Adipocyte (in vitro differentiated cells): ENCODE data around the gene SEMA5A.
"Not testable (repeated sequence)": the region's sequence is repeated elsewhere in the genome, so short reads cannot be mapped to it uniquely, and the experiment has no call there.

Source experiments
- DNase-seq: peaks from one replicate; pipeline ENCODE4 v3.0.0-alpha.2; 2015; ENCODE audit warnings: low read depth
- H3K27me3 ChIP-seq: replicated peaks from 2 replicates; pipeline ENCODE4 v1.7.0; 2013; ENCODE audit warnings: mild to moderate bottlenecking, low read length, moderate library complexity; ENCODE audit not compliant: control insufficient read depth, insufficient read depth
- H3K36me3 ChIP-seq: 2 replicates; pipeline ENCODE4 v1.7.0; 2013; ENCODE audit warnings: low read length, mild to moderate bottlenecking, moderate library complexity; ENCODE audit not compliant: control insufficient read depth, insufficient read depth, severe bottlenecking
- H3K4me1 ChIP-seq: 2 replicates; pipeline ENCODE4 v1.7.0; 2013; ENCODE audit warnings: mild to moderate bottlenecking, low read length, moderate library complexity; ENCODE audit not compliant: control insufficient read depth, insufficient read depth
- H3K4me3 ChIP-seq: 2 replicates; pipeline ENCODE4 v1.7.0; 2013; ENCODE audit warnings: mild to moderate bottlenecking, low read length, moderate library complexity
- H3K9ac ChIP-seq: 2 replicates; pipeline ENCODE4 v1.7.0; 2013; ENCODE audit warnings: mild to moderate bottlenecking, low read length, moderate library complexity
- H3K9me3 ChIP-seq: 2 replicates; pipeline ENCODE4 v1.7.0; 2013; ENCODE audit warnings: mild to moderate bottlenecking, low read length, moderate library complexity; ENCODE audit not compliant: control insufficient read depth

Gene SEMA5A

DNA sequence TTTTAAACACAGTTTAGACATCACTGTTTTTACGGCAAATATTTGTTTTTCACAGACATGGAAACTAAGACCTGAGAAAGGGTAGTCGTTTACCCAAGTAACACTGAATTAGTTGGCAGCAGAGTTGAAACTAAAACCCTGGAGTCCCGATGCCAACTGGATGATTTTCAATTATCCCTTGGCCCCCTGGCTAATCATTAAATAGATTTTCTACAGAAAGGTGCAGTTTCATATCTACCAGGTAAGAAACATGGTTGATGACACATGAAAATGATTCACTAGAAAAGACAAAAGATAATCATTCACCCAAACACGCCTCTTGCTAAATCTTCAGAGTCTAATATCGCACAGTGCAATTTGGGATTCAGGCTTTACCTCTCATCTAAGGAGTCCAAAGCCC lies 136.9 kb downstream of the SEMA5A start:
- no peaks in the 10 kb centered on the region for H3K9me3 ChIP-seq
- H3K4me1 ChIP-seq = peaks cover 5% of the 10 kb centered on the region
- H3K36me3 ChIP-seq = no peaks in the 10 kb centered on the region
- no peaks in the 10 kb centered on the region for H3K27me3 ChIP-seq
- H3K4me3 ChIP-seq = no peak overlapping the region
- DNase-seq = no peak
- no peak overlapping the region for H3K9ac ChIP-seq

DNA sequence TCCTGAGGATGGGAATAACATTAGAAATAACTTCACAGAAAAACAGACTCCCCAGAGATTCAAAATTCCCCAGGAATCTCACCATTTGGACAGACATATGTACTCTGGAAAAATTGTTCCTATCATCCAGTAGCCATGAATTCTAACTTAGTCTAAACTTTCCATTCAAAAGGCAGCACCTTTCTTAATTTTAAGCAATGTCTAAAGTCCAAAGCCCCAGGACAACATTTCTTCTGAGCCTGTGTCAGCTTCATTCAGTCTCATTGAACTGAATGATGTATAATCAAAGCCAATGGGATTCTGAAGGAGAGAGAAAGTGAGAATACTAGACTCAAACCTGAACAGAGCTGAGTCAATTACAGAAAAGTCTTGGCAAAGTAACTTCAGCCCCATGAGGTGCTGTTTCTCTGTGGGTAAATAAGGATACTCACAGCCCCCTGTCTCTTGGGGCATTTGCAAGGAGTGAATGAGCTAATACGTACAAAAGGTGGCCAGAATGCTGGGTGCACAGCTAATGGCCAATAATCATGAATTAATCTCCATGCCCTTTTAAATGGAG lies 140.6 kb downstream of the SEMA5A start:
- Histone ChIP-seq H3K9ac (no peak overlapping the region), H3K27me3 (no peaks in the 10 kb centered on the region), H3K4me1 (peaks cover 12% of the 10 kb centered on the region), H3K36me3 (no peaks in the 10 kb centered on the region), H3K9me3 (no peaks in the 10 kb centered on the region), H3K4me3 (no peak overlapping the region)
- no peak for DNase-seq

DNA sequence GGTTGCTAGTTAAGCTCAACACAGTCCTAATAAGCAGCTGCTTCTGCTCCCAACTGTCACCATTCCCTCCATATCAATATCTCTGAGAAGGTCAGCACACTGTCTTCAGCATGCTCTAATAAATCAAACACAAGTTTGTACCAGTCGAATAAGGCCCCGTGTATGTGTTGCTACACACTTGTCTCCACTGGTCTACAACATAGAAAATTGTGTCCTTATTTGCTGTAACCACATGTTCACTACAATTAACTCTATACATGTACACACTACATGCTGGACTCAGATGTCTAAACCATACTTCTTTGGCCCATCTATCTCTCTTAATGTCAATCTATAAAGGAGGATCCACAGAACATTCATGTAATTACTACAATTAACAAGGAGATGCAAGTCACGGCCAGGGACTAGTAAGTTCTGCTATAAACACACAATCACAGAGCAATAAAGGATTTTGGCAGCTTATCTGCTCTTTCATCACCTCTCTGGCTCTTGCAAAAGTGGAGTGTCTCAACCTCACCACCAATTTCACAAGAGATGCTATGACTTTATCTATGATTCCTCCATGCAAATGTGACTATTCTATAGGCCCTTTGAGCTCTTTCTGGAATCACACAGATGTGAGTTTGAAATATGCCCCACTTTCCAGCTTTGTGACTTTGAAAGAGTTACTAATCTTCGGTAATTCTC lies 143.9 kb downstream of the SEMA5A start:
- H3K4me3 ChIP-seq = no peak overlapping the region
- no peak overlapping the region for H3K9ac ChIP-seq
- DNase-seq = peak; percentile 62

DNA sequence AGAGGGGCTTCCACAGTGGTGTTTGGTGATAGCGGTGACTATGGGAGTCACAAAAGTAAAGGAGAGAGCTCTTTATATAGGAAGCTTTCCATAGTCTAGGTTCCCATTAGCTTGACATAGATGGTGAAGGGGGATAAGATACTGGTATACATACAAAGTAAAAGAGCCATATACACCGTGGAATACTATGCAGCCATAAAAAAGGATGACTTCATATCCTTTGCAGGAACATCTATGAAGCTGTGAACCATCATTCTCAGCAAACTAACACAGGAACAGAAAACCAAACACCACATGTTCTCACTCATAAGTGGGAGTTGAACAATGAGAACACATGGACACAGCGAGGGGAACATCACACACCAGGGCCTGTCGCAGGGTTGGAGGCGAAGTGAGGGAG lies 146.1 kb downstream of the SEMA5A start:
- DNase-seq, H3K4me3 ChIP-seq, H3K36me3 ChIP-seq, H3K9ac ChIP-seq, H3K9me3 ChIP-seq, H3K27me3 ChIP-seq: not testable (repeated sequence)
- peaks cover 15% of the 10 kb centered on the region for H3K4me1 ChIP-seq

More for the DNA sequence above, 143.9 kb downstream of the SEMA5A start:
- H3K4me1 ChIP-seq = peaks cover 17% of the 10 kb centered on the region
- no peaks in the 10 kb centered on the region for H3K36me3 ChIP-seq
- H3K9me3 ChIP-seq = no peaks in the 10 kb centered on the region
- no peaks in the 10 kb centered on the region for H3K27me3 ChIP-seq

DNA sequence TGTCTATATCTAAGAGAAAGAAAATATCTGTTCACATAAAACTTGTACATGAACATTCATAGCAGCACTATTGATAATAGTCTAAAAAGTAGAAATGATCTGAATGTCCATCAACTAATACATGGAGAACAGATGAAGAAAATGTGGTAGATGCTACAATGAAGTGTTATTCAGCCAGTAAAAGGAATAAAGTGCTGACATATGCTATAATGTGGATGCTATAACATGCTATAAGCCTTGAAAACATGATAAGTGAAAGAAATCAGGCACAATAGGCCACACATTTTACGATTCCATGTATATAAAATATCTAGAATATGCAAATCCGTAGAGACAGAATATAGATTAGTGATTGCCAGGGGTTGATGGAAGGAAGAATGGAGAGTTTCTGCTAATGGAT lies 146.8 kb downstream of the SEMA5A start:
- Histone ChIP-seq H3K27me3 (no peaks in the 10 kb centered on the region), H3K9ac (no peak overlapping the region), H3K9me3 (no peaks in the 10 kb centered on the region), H3K4me1 (peaks cover 11% of the 10 kb centered on the region), H3K36me3 (no peaks in the 10 kb centered on the region), H3K4me3 (no peak overlapping the region)
- no peak for DNase-seq

DNA sequence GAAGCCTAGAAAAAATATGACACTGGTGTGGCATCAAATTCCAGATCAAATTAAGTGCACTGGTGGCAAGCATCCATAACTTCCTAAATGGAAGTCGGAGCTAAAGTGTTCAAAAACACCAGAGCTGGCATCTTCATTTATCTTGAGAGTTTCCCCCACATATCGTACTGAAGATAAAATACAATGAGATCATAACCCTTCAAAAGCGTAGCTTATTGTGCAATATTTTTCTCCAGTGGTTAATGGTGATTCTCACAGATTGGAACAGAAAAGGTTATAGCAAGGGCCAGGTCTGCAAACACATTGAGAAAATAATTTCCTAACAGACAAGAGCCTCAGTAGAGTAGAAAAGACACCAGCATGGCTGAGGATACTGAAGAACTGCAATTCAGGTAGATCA lies 147.6 kb downstream of the SEMA5A start:
- no peaks in the 10 kb centered on the region for H3K27me3 ChIP-seq
- DNase-seq = no peak
- H3K9me3 ChIP-seq = no peaks in the 10 kb centered on the region
- H3K9ac ChIP-seq = no peak overlapping the region
- no peak overlapping the region for H3K4me3 ChIP-seq
- H3K4me1 ChIP-seq = peaks cover 11% of the 10 kb centered on the region
- H3K36me3 ChIP-seq = no peaks in the 10 kb centered on the region

DNA sequence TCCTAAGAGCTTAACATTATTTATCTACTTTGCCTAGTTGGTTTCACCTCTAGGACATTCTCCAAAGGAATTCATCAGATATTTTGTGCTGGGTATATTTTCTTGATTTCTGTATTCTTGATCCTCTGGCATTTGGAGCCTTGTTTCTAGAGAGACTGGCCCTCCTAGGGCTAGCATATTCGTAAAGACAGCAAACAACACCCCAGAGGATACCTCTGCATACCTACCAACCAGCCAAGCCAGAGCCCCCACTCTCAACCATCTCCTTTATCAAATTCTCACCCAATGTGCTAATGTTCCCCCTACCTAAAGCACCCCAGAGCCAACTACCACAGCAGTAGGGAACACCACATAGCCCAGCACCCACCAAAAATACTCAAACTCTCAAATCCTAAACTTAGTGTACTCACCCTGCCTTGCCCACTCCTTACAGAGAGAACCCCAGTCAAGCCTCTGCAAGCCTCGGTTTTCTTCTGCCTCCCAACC lies 149.5 kb downstream of the SEMA5A start:
- H3K9ac ChIP-seq = no peak overlapping the region
- H3K36me3 ChIP-seq = no peaks in the 10 kb centered on the region
- no peaks in the 10 kb centered on the region for H3K9me3 ChIP-seq
- no peak for DNase-seq
- no peaks in the 10 kb centered on the region for H3K27me3 ChIP-seq
- H3K4me1 ChIP-seq = peaks cover 5% of the 10 kb centered on the region
- no peak overlapping the region for H3K4me3 ChIP-seq

DNA sequence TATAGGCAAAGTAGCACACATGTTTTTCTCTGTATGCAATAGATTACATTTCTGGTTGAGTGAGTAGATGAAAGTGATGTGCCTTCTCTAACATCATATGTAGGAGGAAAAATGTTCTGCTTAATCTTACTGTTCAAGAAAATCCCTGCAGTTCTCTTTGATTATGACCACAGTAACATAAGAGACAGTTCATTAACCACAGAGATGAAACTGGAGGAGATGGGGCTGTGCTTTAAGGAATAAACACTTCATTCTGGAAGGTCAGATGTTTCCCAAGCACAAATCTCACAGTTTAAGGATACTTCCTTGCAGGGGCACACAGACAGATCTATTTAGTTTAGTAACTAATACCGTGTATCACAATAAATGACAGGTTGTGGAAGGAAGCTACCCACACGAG lies 150.2 kb downstream of the SEMA5A start:
- no peak for DNase-seq
- Histone ChIP-seq H3K9ac (no peak overlapping the region), H3K4me1 (peaks cover 5% of the 10 kb centered on the region), H3K9me3 (no peaks in the 10 kb centered on the region), H3K4me3 (no peak overlapping the region), H3K36me3 (no peaks in the 10 kb centered on the region), H3K27me3 (no peaks in the 10 kb centered on the region)

DNA sequence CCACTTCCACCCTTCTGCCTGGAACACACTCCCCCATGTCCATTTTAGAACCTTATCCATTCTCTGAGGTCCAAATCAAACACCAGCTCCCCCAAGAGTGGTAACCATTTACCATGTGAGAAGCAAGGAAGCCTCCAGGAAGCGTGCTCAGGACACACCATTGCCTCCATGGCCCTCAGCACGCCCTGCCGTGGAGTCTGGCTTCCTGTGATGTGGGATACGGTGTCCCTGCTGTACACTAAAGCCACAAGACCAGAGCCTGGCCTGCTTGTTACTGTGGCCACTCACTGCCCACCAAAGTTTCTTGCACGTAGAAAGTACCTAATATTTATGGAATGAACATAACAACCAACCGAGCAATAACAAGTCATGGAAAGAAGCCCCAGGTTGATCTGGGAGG lies 151.7 kb downstream of the SEMA5A start:
- no peak for DNase-seq
- Histone ChIP-seq H3K36me3 (no peaks in the 10 kb centered on the region), H3K27me3 (no peaks in the 10 kb centered on the region), H3K4me3 (no peak overlapping the region), H3K4me1 (peaks cover 5% of the 10 kb centered on the region), H3K9ac (no peak overlapping the region), H3K9me3 (no peaks in the 10 kb centered on the region)

DNA sequence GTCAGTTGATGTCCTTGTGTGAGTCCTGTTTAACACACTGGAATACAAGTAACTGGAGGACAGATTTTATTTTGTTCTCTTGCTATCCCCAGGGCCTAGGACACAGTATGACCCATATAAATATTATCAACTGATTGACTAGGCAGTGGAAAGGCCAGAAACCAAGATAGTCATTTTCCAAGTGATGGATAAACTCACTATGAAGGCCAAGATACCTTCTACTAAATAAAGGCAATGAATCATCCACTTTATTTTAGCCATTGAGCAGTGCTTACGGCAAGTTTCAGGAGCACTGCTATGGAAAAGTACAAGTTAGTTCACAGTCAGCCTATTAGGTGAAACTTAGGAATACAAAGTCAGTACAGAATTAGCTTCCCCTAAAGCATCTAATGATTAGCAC lies 153.2 kb downstream of the SEMA5A start:
- Histone ChIP-seq H3K4me3 (no peak overlapping the region), H3K27me3 (no peaks in the 10 kb centered on the region), H3K4me1 (no peaks in the 10 kb centered on the region), H3K9ac (no peak overlapping the region), H3K9me3 (no peaks in the 10 kb centered on the region), H3K36me3 (no peaks in the 10 kb centered on the region)
- no peak for DNase-seq

DNA sequence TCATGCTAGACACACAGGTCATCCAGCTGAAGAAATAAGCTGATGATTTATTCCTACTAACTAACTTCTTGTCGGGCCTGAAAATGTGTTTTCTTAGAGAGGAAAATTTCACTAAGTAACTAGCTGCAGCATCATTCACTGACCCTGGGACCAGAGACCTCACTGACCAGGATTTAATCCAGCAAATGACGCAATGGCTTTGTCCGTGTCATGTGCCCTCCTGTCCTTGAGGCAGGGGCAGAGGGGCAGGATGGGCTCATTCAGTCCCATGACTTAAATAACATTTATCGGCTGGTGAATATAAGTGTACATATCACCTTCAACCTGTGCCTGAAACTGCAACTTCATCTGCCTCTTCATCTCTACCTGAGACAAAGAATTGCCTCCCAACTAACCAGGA lies 154.8 kb downstream of the SEMA5A start:
- H3K4me3 ChIP-seq = no peak overlapping the region
- no peaks in the 10 kb centered on the region for H3K9me3 ChIP-seq
- DNase-seq = no peak
- H3K9ac ChIP-seq = no peak overlapping the region
- H3K27me3 ChIP-seq = no peaks in the 10 kb centered on the region
- no peaks in the 10 kb centered on the region for H3K36me3 ChIP-seq
- no peaks in the 10 kb centered on the region for H3K4me1 ChIP-seq

DNA sequence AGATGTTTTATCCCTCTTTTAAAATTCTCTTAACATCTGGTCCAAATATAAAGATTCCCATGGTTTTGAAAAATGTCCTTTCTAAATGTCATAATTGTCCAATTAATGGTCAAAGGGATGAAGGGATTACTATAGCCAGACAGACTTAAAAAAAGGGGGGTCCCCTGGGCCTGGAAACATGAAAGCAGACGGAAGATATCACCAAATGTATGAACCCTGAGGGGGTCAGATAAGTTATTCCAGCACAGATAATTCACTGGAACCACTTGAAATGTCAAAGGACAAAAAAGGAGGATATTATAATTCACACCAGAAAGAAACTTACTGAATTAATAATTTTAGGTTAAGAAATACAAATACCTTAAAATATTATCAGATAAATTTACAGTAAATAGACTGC lies 155.8 kb downstream of the SEMA5A start:
- Histone ChIP-seq H3K4me1 (no peaks in the 10 kb centered on the region), H3K9me3 (no peaks in the 10 kb centered on the region), H3K9ac (no peak overlapping the region), H3K36me3 (no peaks in the 10 kb centered on the region), H3K27me3 (no peaks in the 10 kb centered on the region), H3K4me3 (no peak overlapping the region)
- DNase-seq = no peak
